HepG2 (cell line): Measurements from ENCODE around the gene CFAP43. TPM values are rescaled to one million over a fixed set of nuclear protein-coding genes. Genes with fewer than 3 reads are reported as not detected.
A peak's percentile ranks its signal among the peaks of the same experiment; 100 is the strongest.

ENCODE experiments used
- ATAC-seq: fragments of 200-7000 bp; cut with Tn5 transposase; 3 replicates; pipeline ENCODE4 v1.9.1; 2020; ENCODE audit warnings: mild to moderate bottlenecking, moderate library complexity
- BruUV-seq: library from RNA; stranded (reverse); fragments of 400-500 nt; replicated peaks from 2 replicates; lab custom pipeline; 2021; lab: Mats Ljungman, UMichigan
- CTCF ChIA-PET: fragments of 300-600 bp; formaldehyde crosslinking; extraction: SDS; loops from one replicate; lab custom pipeline; 2021; ENCODE audit warnings: low total read pairs, inconsistent platforms, low intra/inter-chr PET ratio; lab: Yijun Ruan, JAX
- POLR2A ChIA-PET: fragments of 350-600 bp; sonication (Branson Sonifier 250); formaldehyde crosslinking; loops from one replicate; lab custom pipeline; 2020; ENCODE audit warnings: antibody characterized with exemption, inconsistent platforms; lab: Yijun Ruan, JAX
- DNase-seq: peaks from one replicate; pipeline ENCODE4 v3.0.0-alpha.2; 2015; ENCODE audit warnings: low spot score
- FAIRE-seq: peaks from 3 replicates; lab custom pipeline; 2011; peaks lifted over from hg19 to GRCh38; lab: Jason Lieb, UNC
- H2AFZ ChIP-seq: one replicate; pipeline ENCODE4 v1.6.1; 2011; ENCODE audit warnings: low read length, inconsistent platforms
- H3K27ac ChIP-seq: fragments of 300-600 bp; 3 replicates; pipeline ENCODE4 v1.8.0; 2011; ENCODE audit warnings: mixed run types, mild to moderate bottlenecking, mixed read lengths, low read length, inconsistent platforms; ENCODE audit not compliant: insufficient read depth; ENCODE audit errors: extremely low read length
- H3K27me3 ChIP-seq, 2 experiments: fragments of 200-600 bp in 1 of 2; 2 replicates in 1 of 2; 3 replicates in 1 of 2; pipeline versions ENCODE4 v1.6.0 to v1.8.0; 2011; ENCODE audit warnings: low read length in 2 of 2, mild to moderate bottlenecking in 2 of 2, moderate library complexity in 2 of 2, inconsistent platforms in 1 of 2; ENCODE audit not compliant: insufficient read depth in 2 of 2, control insufficient read depth in 1 of 2
- H3K36me3 ChIP-seq, 2 experiments: fragments of 200-600 bp in 1 of 2; replicated peaks in 1 of 2; 2 replicates in 1 of 2; 3 replicates in 1 of 2; pipeline versions ENCODE4 v1.5.1 to v1.8.0; 2011; ENCODE audit warnings: low read length in 2 of 2, inconsistent platforms in 1 of 2; ENCODE audit not compliant: insufficient read depth in 2 of 2, control insufficient read depth in 1 of 2
- H3K4me1 ChIP-seq: 2 replicates; pipeline ENCODE4 v1.5.1; 2012; ENCODE audit warnings: low read length, inconsistent platforms; ENCODE audit not compliant: insufficient read depth
- H3K4me2 ChIP-seq: 2 replicates; pipeline ENCODE4 v1.6.0; 2011; ENCODE audit warnings: low read depth, low read length, inconsistent platforms
- H3K4me3 ChIP-seq, 3 experiments: fragments of 200-600 bp in 1 of 3; sonication (generic), shearing (Covaris generic) in 1 of 3; replicated peaks in 1 of 3; 2 replicates each; pipeline ENCODE4 v1.5.1; 2011 to 2016; ENCODE audit warnings: low read length in 3 of 3, inconsistent platforms in 2 of 3, low read depth in 2 of 3, mild to moderate bottlenecking in 2 of 3, control low read depth in 1 of 3, mixed read lengths in 1 of 3; ENCODE audit not compliant: insufficient read depth in 1 of 3
- H3K79me2 ChIP-seq: one replicate; pipeline ENCODE4 v1.6.1; 2011; ENCODE audit warnings: low read length, inconsistent platforms; ENCODE audit not compliant: insufficient read depth
- H3K9ac ChIP-seq: 2 replicates; pipeline ENCODE4 v1.6.0; 2011; ENCODE audit warnings: mild to moderate bottlenecking, low read depth, low read length, inconsistent platforms; ENCODE audit not compliant: insufficient read depth
- H3K9me3 ChIP-seq: 2 replicates; pipeline ENCODE4 v1.5.1; 2012; ENCODE audit warnings: mild to moderate bottlenecking, low read length
- H4K20me1 ChIP-seq: 2 replicates; pipeline ENCODE4 v1.6.0; 2011; ENCODE audit warnings: inconsistent platforms, mild to moderate bottlenecking, low read length, moderate library complexity; ENCODE audit not compliant: insufficient read depth
- CTCF ChIP-seq: sonication (generic); formaldehyde crosslinking; IDR thresholded peaks from 2 replicates; pipeline ENCODE4 v1.5.0; 2020; ENCODE audit warnings: mild to moderate bottlenecking, missing genetic modification reagents, moderate library complexity
- FOXP4 ChIP-seq: sonication (generic); formaldehyde crosslinking; IDR thresholded peaks from 2 replicates; pipeline ENCODE4 v1.4.0; 2020; ENCODE audit warnings: missing genetic modification reagents
- SMC3 ChIP-seq: IDR thresholded peaks from 2 replicates; pipeline ENCODE4 v1.6.1; 2011; ENCODE audit warnings: low read length, improper control_type of control experiment
- STAG1 ChIP-seq: sonication (generic); formaldehyde crosslinking; IDR thresholded peaks from 2 replicates; pipeline ENCODE4 v1.4.0; 2020; ENCODE audit warnings: missing genetic modification reagents
- WGBS: methylation state at CpG from one replicate; pipeline ENCODE4 v1.1.6; 2017; ENCODE audit warnings: low lambda C conversion rate; 5-methylcytosine and 5-hydroxymethylcytosine counted together
- in situ Hi-C: cut with HindIII; loops from 2 replicates; pipeline ENCODE4 v1.10.0; 2017; ENCODE audit warnings: low pct_unique_long_range_greater_than_20kb; ENCODE audit not compliant: extremely low pct_ligation_motif_present
- intact Hi-C: fragments of 100-400 bp; cut with micrococcal nuclease; formaldehyde crosslinking; loops from one replicate; pipeline ENCODE4 v1.10.0; 2022; ENCODE audit not compliant: unreplicated experiment
- microRNA counts: library from miRNA; unstranded; fragments of <30 nt; microRNA quantifications from one replicate; lab custom pipeline; 2015
- microRNA-seq: library from miRNA; unstranded; fragments of <30 nt; microRNA quantifications from one replicate; pipeline ENCODE4, GENCODE V29; 2020
- polyA plus RNA-seq, 8 experiments: library from polyadenylated mRNA; depleted of rRNA in 3 of 8; stranded (reverse) in 7 of 8; unstranded in 1 of 8; fragments of >200 nt; fragmentation: Illumina TruSeq in 4 of 8; extraction: Trizol in 4 of 8; gene quantifications; 2 replicates each; pipeline versions ENCODE4 v1.2.1 to v1.2.3, GENCODE V29; 2011 to 2016; ENCODE audit warnings: low read depth in 4 of 8, missing spikeins in 1 of 8, mixed read lengths in 1 of 8; ENCODE audit not compliant: insufficient read depth in 1 of 8
- small RNA-seq, 3 experiments: library from RNA; depleted of rRNA; stranded (forward); fragments of <200 nt; gene quantifications; one replicate each; pipeline ENCODE3, GENCODE V24; 2012; ENCODE audit warnings: low read depth in 2 of 3, low replicate concordance in 1 of 3; ENCODE audit not compliant: insufficient read length in 3 of 3, insufficient read depth in 2 of 3
- total RNA-seq, 5 experiments: library from RNA; depleted of rRNA; stranded (reverse); fragments of >200 nt; fragmentation: Illumina TruSeq; extraction: Trizol; gene quantifications; 2 replicates each; pipeline ENCODE4 v1.2.3, GENCODE V29; 2016; ENCODE audit warnings: low read depth in 1 of 5

Gene CFAP43
- total and polyA plus RNA-seq, 2 of the 13 experiments (the other 11 are each of a cell fraction or from before 2014, with no cell fraction given), result 0.24 to 0.38 TPM

GRCh38 chr10:104080762-104081161 is 151.4 kb downstream of the CFAP43 start:
- no TSS peak for BruUV-seq
- H3K9ac ChIP-seq, result no peak overlapping the region
- H3K79me2 ChIP-seq, result no peaks in the 10 kb centered on the region
- peak; percentile 28 for DNase-seq
- ChIA-PET CTCF (no interaction called here), POLR2A (no interaction called here)
- H3K27me3 ChIP-seq, result peaks cover 0 to 23% of the 10 kb centered on the region in 2 experiments; a peak in 2 of 5 replicates
- H3K9me3 ChIP-seq, result no peaks in the 10 kb centered on the region
- peak; percentile 44 for TF ChIP-seq STAG1 (CRISPR knock-in tag)
- peak; percentile 49 for TF ChIP-seq CTCF (CRISPR knock-in tag)
- no peak for TF ChIP-seq FOXP4 (CRISPR knock-in tag)
- peak; percentile 51; the same call in 1 of the 2 replicates for TF ChIP-seq SMC3
- H3K4me2 ChIP-seq, result no peak overlapping the region
- no peaks in the 10 kb centered on the region for H3K36me3 ChIP-seq
- H3K4me3 ChIP-seq, result no peak overlapping the region
- H3K4me1 ChIP-seq, result no peaks in the 10 kb centered on the region
- ATAC-seq, result peak; percentile 70
- 0% methylated on average over 1 of the region's 1 CpG for WGBS
- no peak overlapping the region for H3K27ac ChIP-seq
- H2AFZ ChIP-seq, result no peak overlapping the region
- FAIRE-seq, result peak; percentile 49
- intact Hi-C loops, result loop anchor here (1.0 kb wide), 1 partner anchor 192 kb away; no protein-coding TSS in a partner anchor
- H4K20me1 ChIP-seq, result no peaks in the 10 kb centered on the region
- in situ Hi-C loops, result no loop called here

MicroRNAs encoded within 50 kb of the gene (microRNA counts, 767-probe panel; counts per million panel counts)
- not detected for microRNA hsa-miR-609 (lab: Ali Mortazavi, UCI)

Small RNA genes lying within 50 kb of the gene (microRNA-seq; reads per million reads assigned to microRNA genes)
- gene MIR4482 (not detected), gene MIR609 (not detected)

Small RNA genes lying within 50 kb of the gene (small RNA-seq; reads per million reads assigned to genes)
- gene MIR4482 (0 reads per million in 3 experiments), gene MIR609 (0 reads per million in 3 experiments)

Other genes starting within 250 kb of the CFAP43 start
- not detected in 2 replicates for gene COL17A1, start 146.5 kb downstream of the CFAP43 start, total RNA-seq (2016; rRNA removed; fragmentation: Illumina TruSeq; extraction: Trizol)
- gene COL17A1, start 146.5 kb downstream of the CFAP43 start, polyA plus RNA-seq (2011; rRNA removed), result 0.03 and 0.13 TPM in 2 replicates
- 6.1 and 6.9 TPM in 2 replicates for gene SFR1, start 110.2 kb downstream of the CFAP43 start, total RNA-seq (2016; rRNA removed; fragmentation: Illumina TruSeq; extraction: Trizol)
- gene SFR1, start 110.2 kb downstream of the CFAP43 start, polyA plus RNA-seq (2011; rRNA removed), result 1.6 and 2.2 TPM in 2 replicates
- 300 and 418 TPM in 2 replicates for gene GSTO1, start 22.5 kb upstream of the CFAP43 start, total RNA-seq (2016; rRNA removed; fragmentation: Illumina TruSeq; extraction: Trizol)
- 152 and 228 TPM in 2 replicates for gene GSTO1, start 22.5 kb upstream of the CFAP43 start, polyA plus RNA-seq (2011; rRNA removed)
- gene GSTO2, start 36.8 kb upstream of the CFAP43 start, total RNA-seq (2016; rRNA removed; fragmentation: Illumina TruSeq; extraction: Trizol), result 2.1 and 3.4 TPM in 2 replicates
- 5.8 and 7.9 TPM in 2 replicates for gene GSTO2, start 36.8 kb upstream of the CFAP43 start, polyA plus RNA-seq (2011; rRNA removed)
- gene ITPRIP, start 106.1 kb upstream of the CFAP43 start, total RNA-seq (2016; rRNA removed; fragmentation: Illumina TruSeq; extraction: Trizol), result 0.58 and 1.00 TPM in 2 replicates
- gene ITPRIP, start 106.1 kb upstream of the CFAP43 start, polyA plus RNA-seq (2011; rRNA removed), result 2.8 and 3.0 TPM in 2 replicates
- not detected in 2 replicates for gene CFAP58, start 121.5 kb upstream of the CFAP43 start, total RNA-seq (2016; rRNA removed; fragmentation: Illumina TruSeq; extraction: Trizol)
- gene CFAP58, start 121.5 kb upstream of the CFAP43 start, polyA plus RNA-seq (2011; rRNA removed), result 0.03 TPM in 2 replicates